LNCaP clone FGC (cell line): ENCODE measurements around the gene MT1F.

Experiments
- DNase-seq: peaks from one replicate; pipeline ENCODE4 v3.0.0-alpha.2; 2011; ENCODE audit warnings: low read depth
- H3K4me3 ChIP-seq: 2 replicates; pipeline ENCODE4 v1.5.1; 2011; ENCODE audit warnings: mild to moderate bottlenecking, low read depth, low read length, control low read depth
- CTCF ChIP-seq: IDR thresholded peaks from 2 replicates; pipeline ENCODE4 v1.5.1; 2012; ENCODE audit warnings: mild to moderate bottlenecking; ENCODE audit not compliant: control insufficient read depth, insufficient read depth; ENCODE audit errors: extremely low read depth

The MT1F gene

GRCh38 chr16:56611281-56611833 lies 46.4 kb upstream of the MT1F start:
- TF ChIP-seq CTCF, result no peak
- no peak for DNase-seq
- no peak overlapping the region for H3K4me3 ChIP-seq

DNA sequence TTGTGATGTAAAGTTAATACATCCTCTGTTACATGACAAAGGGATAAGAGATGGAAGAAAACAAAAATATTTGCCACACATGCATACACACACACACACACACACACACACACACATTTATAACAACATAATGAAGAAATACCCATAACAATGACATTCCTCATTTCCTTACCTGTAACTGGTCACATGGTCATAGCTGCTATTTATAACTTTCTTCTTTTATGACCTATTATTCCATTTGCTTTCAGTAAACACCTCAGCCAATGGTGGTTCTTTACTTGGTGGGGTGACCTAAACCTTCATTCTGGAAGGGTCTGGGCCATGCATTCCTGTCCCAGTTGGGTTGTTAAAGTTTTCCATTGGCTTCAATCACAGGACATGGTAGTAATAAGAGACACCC lies 44.1 kb upstream of the MT1F start:
- no peak for DNase-seq
- H3K4me3 ChIP-seq, result no peak overlapping the region
- no peak for TF ChIP-seq CTCF

DNA sequence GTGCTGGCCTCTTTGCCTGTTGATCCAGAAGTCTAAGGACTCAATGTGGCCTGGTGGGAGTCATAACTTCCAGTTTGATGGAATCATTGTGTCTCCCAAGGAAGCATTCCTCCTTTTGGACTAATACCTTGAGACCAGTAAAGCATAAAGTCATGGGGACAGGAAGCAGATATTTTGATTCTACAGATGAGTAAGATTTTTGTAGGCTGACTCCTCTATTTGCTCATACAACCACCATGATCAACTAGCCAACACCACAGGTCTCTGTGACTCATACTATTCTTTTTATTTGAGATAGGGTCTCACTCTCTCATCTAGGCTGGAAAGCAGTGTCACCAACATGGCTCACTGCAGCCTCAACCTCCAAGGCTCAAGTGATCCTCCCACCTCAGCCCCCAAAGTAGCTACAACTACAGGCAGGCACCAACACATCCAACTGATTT lies 43.2 kb upstream of the MT1F start:
- no peak for TF ChIP-seq CTCF
- DNase-seq, result no peak
- H3K4me3 ChIP-seq, result no peak overlapping the region

DNA sequence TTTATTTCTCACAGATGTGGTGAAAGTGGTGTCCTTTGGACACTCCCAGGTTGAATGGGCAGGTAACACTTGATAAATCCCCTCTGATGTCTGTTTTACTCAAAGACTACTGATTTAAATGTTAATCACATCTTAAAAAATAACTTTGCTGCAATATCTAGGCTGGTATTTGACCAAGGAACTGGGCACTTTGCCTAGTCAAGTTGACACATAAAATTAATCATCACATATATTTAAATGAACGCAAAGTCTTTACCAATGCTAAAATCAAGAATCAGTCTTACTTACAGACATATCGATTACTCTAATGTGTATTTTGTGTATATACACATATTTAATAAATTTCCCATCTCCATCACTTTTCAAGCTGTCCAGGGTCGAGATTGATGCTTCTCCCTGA lies 42.4 kb upstream of the MT1F start:
- TF ChIP-seq CTCF, result no peak
- no peak for DNase-seq
- H3K4me3 ChIP-seq, result no peak overlapping the region

GRCh38 chr16:56616608-56617211 lies 41.0 kb upstream of the MT1F start:
- no peak for TF ChIP-seq CTCF
- H3K4me3 ChIP-seq, result no peak overlapping the region
- DNase-seq, result no peak

- DNase-seq, result no peak
- no peak for TF ChIP-seq CTCF
- H3K4me3 ChIP-seq, result no peak overlapping the region
These were observed 40.3 kb upstream of the MT1F start for GRCh38 chr16:56617212-56618085.
